Peyer's patch (tissue), 4 donors: ENCODE results near the gene FAM114A2.
A peak's percentile ranks its signal among the peaks of the same experiment; 100 is the strongest.

Experiments used
- CTCF ChIP-seq, 6 experiments: fragments of 450-650 bp in 4 of 6; fragments of 200-600 bp in 2 of 6; sonication (generic) in 1 of 6; IDR thresholded peaks; one replicate each; pipeline ENCODE4 v1.5.1; 2017 to 2019; ENCODE audit warnings: antibody characterized with exemption in 6 of 6, mild to moderate bottlenecking in 3 of 6, moderate library complexity in 1 of 6
- POLR2A ChIP-seq, 2 donors: fragments of 450-650 bp; IDR thresholded peaks; one replicate each; pipeline ENCODE4 v1.5.1; 2017; ENCODE audit warnings: antibody characterized with exemption in 2 of 2, mild to moderate bottlenecking in 2 of 2, moderate library complexity in 2 of 2

GRCh38 chr5:154077696-154078095 lies 39.0 kb upstream of the FAM114A2 start:
- TF ChIP-seq POLR2A (IDR thresholded peaks at IDR 0.05) (peak in 1 of 2 donors; percentile 11), CTCF (IDR thresholded peaks at IDR 0.05) (no peak)
